OCI-LY7 (cell line): ENCODE results near the gene C10orf90.

Experiments used
- EZH2phosphoT487 ChIP-seq: fragments of 200-600 bp; sonication (generic); IDR thresholded peaks from 2 replicates; pipeline ENCODE4 v1.6.1; 2018; ENCODE audit warnings: low read depth, borderline replicate concordance, mild to moderate bottlenecking, mixed run types, antibody characterized with exemption, low read length, moderate library complexity, mixed read lengths
- TF ChIP-seq, protein P1 (sequence below): fragments of 200-600 bp; sonication (generic); conservative IDR thresholded peaks from 2 replicates; pipeline ENCODE4 v1.5.1; 2014; ENCODE audit warnings: mild to moderate bottlenecking, antibody characterized with exemption, low read length, moderate library complexity, mixed read lengths

- TF ChIP-seq, protein P1, sequence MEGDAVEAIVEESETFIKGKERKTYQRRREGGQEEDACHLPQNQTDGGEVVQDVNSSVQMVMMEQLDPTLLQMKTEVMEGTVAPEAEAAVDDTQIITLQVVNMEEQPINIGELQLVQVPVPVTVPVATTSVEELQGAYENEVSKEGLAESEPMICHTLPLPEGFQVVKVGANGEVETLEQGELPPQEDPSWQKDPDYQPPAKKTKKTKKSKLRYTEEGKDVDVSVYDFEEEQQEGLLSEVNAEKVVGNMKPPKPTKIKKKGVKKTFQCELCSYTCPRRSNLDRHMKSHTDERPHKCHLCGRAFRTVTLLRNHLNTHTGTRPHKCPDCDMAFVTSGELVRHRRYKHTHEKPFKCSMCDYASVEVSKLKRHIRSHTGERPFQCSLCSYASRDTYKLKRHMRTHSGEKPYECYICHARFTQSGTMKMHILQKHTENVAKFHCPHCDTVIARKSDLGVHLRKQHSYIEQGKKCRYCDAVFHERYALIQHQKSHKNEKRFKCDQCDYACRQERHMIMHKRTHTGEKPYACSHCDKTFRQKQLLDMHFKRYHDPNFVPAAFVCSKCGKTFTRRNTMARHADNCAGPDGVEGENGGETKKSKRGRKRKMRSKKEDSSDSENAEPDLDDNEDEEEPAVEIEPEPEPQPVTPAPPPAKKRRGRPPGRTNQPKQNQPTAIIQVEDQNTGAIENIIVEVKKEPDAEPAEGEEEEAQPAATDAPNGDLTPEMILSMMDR: no peak
- TF ChIP-seq EZH2phosphoT487: no peak
These were observed 41.7 kb downstream of the C10orf90 start for GRCh38 chr10:126628746-126629145.
